Left lung (tissue), 10 donors: ENCODE results near the gene PDE6C. TPM values are rescaled to one million over a fixed set of nuclear protein-coding genes. Genes with fewer than 3 reads are reported as not detected.
A peak's percentile ranks its signal among the peaks of the same experiment; 100 is the strongest.
"Not testable (repeated sequence)": the region's sequence is repeated elsewhere in the genome, so short reads cannot be mapped to it uniquely, and the experiment has no call there.

Source experiments
- ATAC-seq: fragments of 200-7000 bp; cut with Tn5 transposase; one replicate; pipeline ENCODE4 v1.9.1; 2020; ENCODE audit warnings: moderate library complexity
- DNase-seq, 4 donors: peaks; one replicate each; pipeline ENCODE4 v3.0.0-alpha.2; 2013 to 2020
- H3K27ac ChIP-seq, 2 donors: fragments of 200-600 bp; sonication (generic) in 1 of 2; one replicate each; pipeline versions ENCODE4 v1.5.0 to v1.8.0; 2020 to 2021
- H3K27me3 ChIP-seq, 2 donors: fragments of 200-600 bp; sonication (generic) in 1 of 2; one replicate each; pipeline versions ENCODE4 v1.5.0 to v1.8.0; 2020 to 2021
- H3K36me3 ChIP-seq, 2 donors: fragments of 200-600 bp; sonication (generic) in 1 of 2; one replicate each; pipeline versions ENCODE4 v1.5.0 to v1.8.0; 2020 to 2021
- H3K4me1 ChIP-seq, 2 donors: fragments of 200-600 bp; one replicate each; pipeline ENCODE4 v1.8.0; 2021
- H3K4me3 ChIP-seq, 2 donors: fragments of 200-600 bp; sonication (generic) in 1 of 2; one replicate each; pipeline versions ENCODE4 v1.5.0 to v1.8.0; 2020 to 2021; ENCODE audit warnings: mild to moderate bottlenecking in 1 of 2
- H3K9me3 ChIP-seq, 2 donors: fragments of 200-600 bp; sonication (generic) in 1 of 2; one replicate each; pipeline versions ENCODE4 v1.5.0 to v1.8.0; 2020 to 2021
- intact Hi-C, 2 donors: fragments of 100-400 bp; cut with DNase I; formaldehyde crosslinking; loops; one replicate each; pipeline versions ENCODE4 v1.11.2 to v1.14.2; 2022
- polyA plus RNA-seq, 6 donors: library from polyadenylated mRNA; unstranded; fragments of 120-200 nt; gene quantifications; one replicate each; pipeline ENCODE4 v1.2.1, GENCODE V29; 2013; ENCODE audit not compliant: insufficient read length in 6 of 6
- total RNA-seq, 2 donors: library from RNA; stranded (reverse); fragmentation: NEBNext Ultra II Directional; extraction: Animal tissue kit (Norgen Biotek cat#: 25700); gene quantifications; one replicate each; pipeline ENCODE4 v1.2.1, GENCODE V29; 2021
- TF ChIP-seq, protein P1 (sequence below), 2 donors: fragments of 200-600 bp; sonication (generic) in 1 of 2; IDR thresholded peaks; one replicate each; pipeline versions ENCODE4 v1.5.0 to v1.8.0; 2021; ENCODE audit warnings: antibody characterized with exemption in 2 of 2
- donor health status: DM: no; HTN: yes; CAD: no.
- donor health status: DM: no; HTN: no; CAD: no.

PDE6C gene
- total and polyA plus RNA-seq, 8 donors = 1.3 to 1.9 (median 1.6) TPM; not detected in 2

DNA sequence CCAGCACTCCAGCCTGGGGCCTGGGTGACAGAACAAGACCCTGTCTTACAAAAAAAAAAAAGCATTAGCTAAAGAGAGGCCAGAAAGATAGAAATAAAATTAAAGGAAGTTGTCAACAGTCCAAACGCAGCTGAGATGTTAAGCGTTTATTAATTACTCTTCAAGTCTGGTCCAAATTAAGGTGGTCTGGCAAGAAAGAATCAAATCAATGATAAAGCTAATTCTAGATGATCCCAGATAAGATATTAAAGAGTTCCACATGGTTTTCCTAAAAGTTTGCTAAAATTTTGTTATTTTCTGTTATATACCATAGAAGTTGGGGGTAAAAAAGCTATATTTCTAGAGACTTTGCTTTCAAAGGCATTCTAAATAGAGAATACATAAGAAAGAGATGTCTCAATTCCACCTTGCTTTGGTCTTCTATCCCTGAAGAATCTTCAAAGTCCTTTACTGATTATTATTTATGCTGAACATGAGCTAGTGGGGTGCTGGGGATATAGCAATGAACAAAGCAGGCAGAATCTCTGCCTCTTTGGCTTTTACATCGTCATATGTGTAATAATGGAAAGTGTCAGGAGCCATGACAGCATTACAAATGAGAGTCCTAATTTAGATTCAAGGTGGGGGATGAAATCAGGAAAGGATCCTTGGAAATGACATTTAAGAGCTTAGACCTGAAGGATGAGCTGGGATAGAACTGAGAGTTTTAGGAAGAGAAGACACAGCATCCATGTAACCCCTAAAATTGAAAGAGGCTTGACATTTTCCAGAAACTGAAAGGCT lies 66.7 kb downstream of the PDE6C start:
- Histone ChIP-seq H3K27me3 (no peaks in the 10 kb centered on the region), H3K4me3 (no peak overlapping the region), H3K4me1 (no peaks in the 10 kb centered on the region), H3K27ac (no peak overlapping the region), H3K9me3 (no peaks in the 10 kb centered on the region), H3K36me3 (peaks cover 0 to 81% of the 10 kb centered on the region in 2 donors)
- intact Hi-C loops = no loop called here
- DNase-seq (no peak), ATAC-seq (no peak)
- TF ChIP-seq, protein P1, sequence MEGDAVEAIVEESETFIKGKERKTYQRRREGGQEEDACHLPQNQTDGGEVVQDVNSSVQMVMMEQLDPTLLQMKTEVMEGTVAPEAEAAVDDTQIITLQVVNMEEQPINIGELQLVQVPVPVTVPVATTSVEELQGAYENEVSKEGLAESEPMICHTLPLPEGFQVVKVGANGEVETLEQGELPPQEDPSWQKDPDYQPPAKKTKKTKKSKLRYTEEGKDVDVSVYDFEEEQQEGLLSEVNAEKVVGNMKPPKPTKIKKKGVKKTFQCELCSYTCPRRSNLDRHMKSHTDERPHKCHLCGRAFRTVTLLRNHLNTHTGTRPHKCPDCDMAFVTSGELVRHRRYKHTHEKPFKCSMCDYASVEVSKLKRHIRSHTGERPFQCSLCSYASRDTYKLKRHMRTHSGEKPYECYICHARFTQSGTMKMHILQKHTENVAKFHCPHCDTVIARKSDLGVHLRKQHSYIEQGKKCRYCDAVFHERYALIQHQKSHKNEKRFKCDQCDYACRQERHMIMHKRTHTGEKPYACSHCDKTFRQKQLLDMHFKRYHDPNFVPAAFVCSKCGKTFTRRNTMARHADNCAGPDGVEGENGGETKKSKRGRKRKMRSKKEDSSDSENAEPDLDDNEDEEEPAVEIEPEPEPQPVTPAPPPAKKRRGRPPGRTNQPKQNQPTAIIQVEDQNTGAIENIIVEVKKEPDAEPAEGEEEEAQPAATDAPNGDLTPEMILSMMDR (IDR thresholded peaks at IDR 0.05) = no peak

DNA sequence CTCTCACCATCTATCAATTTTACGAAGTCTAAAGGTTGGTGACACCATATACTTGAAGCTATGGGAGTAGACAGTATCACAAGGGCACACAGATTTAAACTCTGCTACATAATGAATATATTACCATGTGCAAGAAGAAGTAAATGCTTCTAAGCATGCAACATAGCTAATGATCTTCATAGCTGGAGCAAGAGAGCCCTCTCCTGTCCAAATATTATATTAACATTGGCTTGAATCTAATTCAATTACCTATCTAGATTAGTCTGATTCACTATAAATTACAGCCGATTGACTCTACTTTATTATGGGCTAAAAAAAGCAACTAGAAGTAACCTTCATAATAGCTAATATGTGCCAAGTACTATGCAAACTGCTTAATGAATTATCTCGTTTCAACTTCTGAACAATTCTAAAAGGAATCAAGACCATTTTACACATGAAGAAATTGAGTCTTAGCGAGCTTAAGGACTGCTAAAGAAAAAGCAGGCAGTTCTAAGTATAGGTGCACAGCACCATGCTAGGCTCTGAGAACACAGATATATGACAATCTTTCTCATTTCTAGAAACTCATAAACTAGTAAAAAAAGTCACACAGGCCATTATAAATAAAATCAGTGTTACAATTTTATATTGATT lies 68.2 kb downstream of the PDE6C start:
- Histone ChIP-seq H3K36me3 (peaks cover 0 to 77% of the 10 kb centered on the region in 2 donors), H3K9me3 (no peaks in the 10 kb centered on the region), H3K4me3 (no peak overlapping the region), H3K27ac (no peak overlapping the region), H3K4me1 (no peaks in the 10 kb centered on the region), H3K27me3 (no peaks in the 10 kb centered on the region)
- TF ChIP-seq, protein P1 (IDR thresholded peaks at IDR 0.05) = peak in 1 of 2 donors; percentile 16
- DNase-seq = peak in 2 of 4 donors; percentile 13 to 36
- intact Hi-C loops = no loop called here
- peak; percentile 77 for ATAC-seq

DNA sequence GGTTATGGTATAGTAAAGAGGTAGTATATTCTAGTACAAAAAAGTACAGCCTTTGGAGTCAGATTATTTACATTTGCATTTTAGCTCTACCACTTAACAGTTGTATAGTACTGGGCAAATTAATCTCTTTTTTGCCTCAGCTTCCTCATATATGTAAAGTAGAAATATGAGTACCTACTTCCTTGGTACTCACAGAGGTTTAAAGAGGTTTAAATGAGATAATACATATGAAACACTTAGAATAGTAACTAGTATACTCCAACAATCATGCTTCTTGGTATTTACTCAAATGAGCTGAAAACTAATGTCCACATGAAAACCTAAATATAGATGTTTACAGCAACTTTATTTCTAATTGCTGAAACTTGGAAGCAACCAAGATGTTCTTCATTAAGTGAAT lies 75.4 kb downstream of the PDE6C start:
- TF ChIP-seq, protein P1 (IDR thresholded peaks at IDR 0.05) = no peak
- Histone ChIP-seq H3K4me3 (no peak overlapping the region), H3K27ac (no peak overlapping the region), H3K36me3 (peaks cover 0 to 51% of the 10 kb centered on the region in 2 donors), H3K9me3 (no peaks in the 10 kb centered on the region), H3K4me1 (no peaks in the 10 kb centered on the region), H3K27me3 (no peaks in the 10 kb centered on the region)
- intact Hi-C loops = no loop called here
- no peak for DNase-seq
- ATAC-seq = no peak

DNA sequence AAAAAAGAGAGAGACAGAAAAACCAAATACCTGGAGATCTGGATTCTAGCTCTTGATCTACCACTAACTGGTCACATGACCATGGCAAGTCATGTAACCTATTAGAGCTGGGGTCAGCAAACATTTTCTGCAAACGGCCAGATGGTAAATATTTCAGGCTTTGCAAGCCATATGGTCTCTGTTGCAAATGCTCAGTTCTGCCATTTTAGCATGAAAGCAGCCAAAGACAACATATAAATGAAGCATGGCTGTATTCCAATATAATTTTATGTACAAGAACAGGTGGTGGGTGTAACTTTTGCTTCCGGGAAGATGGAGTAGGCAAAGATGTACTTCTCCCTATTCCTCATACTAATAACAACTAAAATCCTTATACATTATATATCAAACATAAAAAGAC lies 83.4 kb downstream of the PDE6C start:
- Histone ChIP-seq H3K9me3 (no peaks in the 10 kb centered on the region), H3K4me3 (no peak overlapping the region), H3K4me1 (peaks cover 0 to under 1% of the 10 kb centered on the region in 2 donors), H3K36me3 (peaks cover 4 to 85% of the 10 kb centered on the region in 2 donors), H3K27ac (no peak overlapping the region), H3K27me3 (no peaks in the 10 kb centered on the region)
- intact Hi-C loops = no loop called here
- TF ChIP-seq, protein P1 (IDR thresholded peaks at IDR 0.05) = no peak
- DNase-seq (no peak), ATAC-seq (no peak)

DNA sequence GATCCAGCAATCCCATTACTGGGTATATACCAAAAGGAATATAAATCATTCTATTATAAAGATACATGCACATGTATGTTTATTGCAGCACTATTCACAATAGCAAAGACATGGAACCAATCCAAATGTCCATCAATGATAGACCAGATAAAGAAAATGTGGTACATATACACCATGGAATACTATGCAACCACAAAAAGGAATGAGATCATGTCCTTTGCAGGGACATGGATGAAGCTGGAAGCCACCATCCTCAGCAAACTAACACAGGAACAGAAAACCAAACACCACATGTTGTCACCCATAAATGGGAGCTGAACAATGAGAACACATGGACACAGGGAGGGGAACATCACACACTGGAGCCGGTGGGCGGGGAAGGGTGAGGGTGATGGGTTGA lies 84.2 kb downstream of the PDE6C start:
- H3K9me3 ChIP-seq, H3K4me1 ChIP-seq, H3K27ac ChIP-seq, DNase-seq, H3K27me3 ChIP-seq, intact Hi-C loops, ATAC-seq, H3K4me3 ChIP-seq: not testable (repeated sequence)
- peaks cover 4 to 77% of the 10 kb centered on the region in 2 donors for H3K36me3 ChIP-seq
